ENCODE measurements around the gene VPS37C. TPM values are rescaled to one million over a fixed set of nuclear protein-coding genes. Genes with fewer than 3 reads are reported as not detected.
A peak's percentile ranks its signal among the peaks of the same experiment; 100 is the strongest.

VPS37C gene
- total RNA-seq (2011; cell fraction: chromatin; rRNA removed; ENCODE audit: low replicate concordance) = 39.7 and 60.4 TPM in 2 replicates
- 29.2 and 34.2 TPM in 2 replicates for total RNA-seq (2011; cell fraction: nucleolus; rRNA removed)
- total RNA-seq (2011; cell fraction: nucleoplasm; rRNA removed) = 49.8 and 67.2 TPM in 2 replicates
- total RNA-seq (2014; rRNA removed) (12.4 and 17.3 TPM in 2 replicates), total RNA-seq (2014; rRNA removed; fragmentation: Illumina TruSeq; extraction: Trizol) (6.7 and 7.1 TPM in 2 replicates), total RNA-seq (2015; rRNA removed; fragmentation: Illumina TruSeq; extraction: Trizol) (10.7 and 10.8 TPM in 2 replicates), total RNA-seq (2021) (23.9 and 29.8 TPM in 2 replicates), polyA plus RNA-seq (2011; rRNA removed) (11.5 and 15.1 TPM in 2 replicates), polyA plus RNA-seq (2014; fragmentation: Illumina TruSeq; extraction: Trizol) (12.8 and 17.1 TPM in 2 replicates), polyA plus RNA-seq (2014; fragmentation: Nextera tagmentation; extraction: Ambion mirVana) (under 1 TPM; 0.62 to 0.96 TPM), polyA plus RNA-seq (2014; rRNA removed) (16.4 and 18.2 TPM in 2 replicates), polyA minus RNA-seq (2011; rRNA and poly(A)+ RNA removed) (7.0 and 7.7 TPM in 2 replicates), Bru-seq, nascent RNA (percentile 81 among the genes with signal in this experiment), BruChase-seq, experiment 1, labeled RNA remaining after a 2-hour chase (percentile 83 among the genes with signal in this experiment), BruChase-seq, experiment 2, labeled RNA remaining after a 6-hour chase (percentile 81 among the genes with signal in this experiment)
- polyA plus RNA-seq (2011; cell fraction: cytosol; rRNA removed) = 11.9 and 17.4 TPM in 2 replicates
- 21.3 and 30.6 TPM in 2 replicates for polyA plus RNA-seq (2011; cell fraction: nucleus; rRNA removed)
- polyA plus RNA-seq (2012) = 15.8 and 22.0 TPM in 2 replicates
- polyA minus RNA-seq (2011; cell fraction: cytosol; rRNA and poly(A)+ RNA removed) = 8.0 and 9.2 TPM in 2 replicates
- polyA minus RNA-seq (2011; cell fraction: nucleus; rRNA and poly(A)+ RNA removed) = 9.4 and 13.2 TPM in 2 replicates
- long read RNA-seq, experiment 1, transcript VPS37C-201 (5 exons, 2,865 nt) = major isoform, 7 of 56 reads
- long read RNA-seq, experiment 1, partial matches to known transcripts = 1 of 56 reads
- long read RNA-seq, experiment 1, other reads (novel, unspliced or antisense) = 46 of 56 reads
- long read RNA-seq, experiment 2, transcript VPS37C-201 (5 exons, 2,865 nt) = major isoform, 14 of 39 reads
- long read RNA-seq, experiment 2, partial matches to known transcripts = 6 of 39 reads
- long read RNA-seq, experiment 2, other reads (novel, unspliced or antisense) = 19 of 39 reads
- long read RNA-seq, experiment 3, partial matches to known transcripts = 0 of 3 reads
- long read RNA-seq, experiment 3, other reads (novel, unspliced or antisense) = 2 of 3 reads

DNA sequence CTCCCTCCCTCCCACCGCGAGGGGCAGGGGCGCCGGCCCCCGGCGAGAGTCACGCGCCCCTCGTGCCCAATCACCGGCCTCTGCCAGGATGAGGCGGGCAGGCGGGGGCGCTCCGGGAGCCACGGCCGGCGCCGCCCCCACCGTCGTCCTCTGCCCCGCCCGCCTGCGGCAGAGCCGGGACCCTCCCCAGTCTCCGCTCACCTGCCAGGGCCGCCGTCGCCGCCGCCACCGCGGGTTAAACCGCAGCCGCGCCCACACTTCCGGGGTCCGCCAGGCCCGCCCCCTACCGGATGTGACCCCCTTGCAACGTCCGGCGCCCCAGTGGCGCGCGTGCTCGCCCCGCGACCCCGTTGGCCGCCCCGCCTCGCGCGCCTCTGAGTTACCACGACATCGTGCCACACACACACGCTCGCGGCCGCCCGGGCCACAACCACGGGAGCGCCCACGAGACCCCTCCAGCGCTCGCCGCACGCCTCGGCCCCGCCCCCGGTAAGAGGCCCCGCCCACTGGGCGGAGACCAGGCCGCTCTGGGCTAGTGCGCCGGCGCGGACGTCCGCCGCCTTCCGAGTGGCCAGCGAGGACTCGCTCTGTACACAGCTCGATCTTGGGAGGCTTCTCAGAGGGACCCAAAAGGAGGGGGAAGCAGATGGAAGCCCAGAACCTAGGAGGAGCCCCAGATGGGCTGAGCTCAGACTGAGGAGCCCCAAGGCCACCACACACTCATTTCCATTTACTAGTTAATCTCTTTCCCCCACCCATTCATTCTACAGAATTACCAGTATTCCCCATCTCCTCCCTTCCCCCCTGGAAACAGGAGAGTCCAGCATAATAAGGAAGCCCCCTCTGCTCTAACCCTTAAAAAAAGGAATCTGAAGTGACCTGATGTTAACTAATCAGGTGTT lies at the start of gene VPS37C:
Gene VPS37C (minus strand): TSS at position 237 of the 902 bp plus-strand sequence. CDS start 22,597 bp downstream, outside the sequence.
- ATAC-seq (peak; percentile 96), DNase-seq (ENCODE audit: extremely low read depth in 1 of 4, low spot score in 3 of 4) (peak; percentile 92 to 98 (median 98)), FAIRE-seq (peak; percentile 75)
- peak within 1 kb of the TSS; percentile 69 for H3K4me3 ChIP-seq
- peaks cover 40% of the 10 kb centered on the region for H3K79me2 ChIP-seq (ENCODE audit: control insufficient read depth, insufficient read depth, low read length)
- H3K9me1 ChIP-seq (ENCODE audit: control insufficient read depth, insufficient read depth, low read length) = no peaks in the 10 kb centered on the region
- no peaks in the 10 kb centered on the region for H3K27me3 ChIP-seq (ENCODE audit: control insufficient read depth in 2 of 2, insufficient read depth in 2 of 2, low read length in 2 of 2)
- POLR2A ChIA-PET = interaction anchor here (0.7 to 1.1 kb wide), 2 partner anchors 13 to 248 kb away, joined by 3 to 6 read pairs; partner anchors contain the start of gene TMEM109
- intact Hi-C loops (cut with micrococcal nuclease) (no loop called here), in situ Hi-C loops (cut with MboI) (no loop called here)
- peak within 1 kb of the TSS; percentile 71 to 94 for H3K9ac ChIP-seq (ENCODE audit: insufficient read depth in 1 of 2, low read depth in 2 of 2, low read length in 2 of 2)
- peak within 1 kb of the TSS; percentile 91 for H3K4me2 ChIP-seq (ENCODE audit: insufficient read depth, low read length)
- H4K20me1 ChIP-seq (replicated peaks; ENCODE audit: control insufficient read depth, insufficient read depth, low read length) = no peaks in the 10 kb centered on the region
- WGBS (ENCODE audit: insufficient coverage, low coverage, missing lambda C conversion rate) = 3% methylated on average over 24 of the region's 85 CpGs
- H3K4me1 ChIP-seq (replicated peaks in 1 of 2; ENCODE audit: control insufficient read depth in 2 of 2, insufficient read depth in 2 of 2, low read length in 2 of 2) = peaks cover 26 to 36% of the 10 kb centered on the region in 2 experiments
- H3K27ac ChIP-seq (ENCODE audit: extremely low read depth, low read depth, low read length) = peak within 1 kb of the TSS; percentile 93
- peaks cover 21% of the 10 kb centered on the region; the same call in 1 of the 3 replicates for H3K36me3 ChIP-seq (ENCODE audit: control insufficient read depth, insufficient read depth, low read length)
- BruUV-seq (replicated peaks) = no TSS peak
- CTCF ChIA-PET (ENCODE audit: low intra/inter-chr PET ratio) = no interaction called here
- no peaks in the 10 kb centered on the region for H3K9me3 ChIP-seq (replicated peaks; ENCODE audit: control insufficient read depth, insufficient read depth, low read depth, low read length)
- peak within 1 kb of the TSS; percentile 91 for H2AFZ ChIP-seq (ENCODE audit: low read depth, low read length)
- TF ChIP-seq POLR2AphosphoS5 (IDR thresholded peaks at IDR 0.05; ENCODE audit: control insufficient read depth, insufficient read depth, low read depth, low read length) (peak; percentile 77), SMARCA5 (IDR thresholded peaks at IDR 0.05) (no peak), FIP1L1 (IDR thresholded peaks at IDR 0.05; ENCODE audit: low read depth, low read length, poor library complexity, severe bottlenecking) (peak; percentile 71), ZNF197 (CRISPR knock-in tag; IDR thresholded peaks at IDR 0.05; ENCODE audit: low read depth) (0 out of 2 replicates have a peak, but pooled peaks have one; percentile 77), KLF10 (CRISPR knock-in tag; IDR thresholded peaks at IDR 0.05) (no peak), ZNF263 (CRISPR knock-in tag; IDR thresholded peaks at IDR 0.05; ENCODE audit: borderline replicate concordance) (peak; percentile 91), ZNF77 (CRISPR knock-in tag; IDR thresholded peaks at IDR 0.05) (no peak), NONO (IDR thresholded peaks at IDR 0.05; ENCODE audit: low read depth in 2 of 2, low read length in 1 of 2) (peak; percentile 91 to 92), ELF2 (CRISPR knock-in tag; IDR thresholded peaks at IDR 0.05) (peak; percentile 93), MAFK (IDR thresholded peaks at IDR 0.05; ENCODE audit: low read length) (no peak), ZNF174 (CRISPR knock-in tag; IDR thresholded peaks at IDR 0.05) (no peak), ADNP (tag; IDR thresholded peaks at IDR 0.05) (no peak; the same call in 1 of the 2 replicates), MTF1 (CRISPR knock-in tag; IDR thresholded peaks at IDR 0.05; ENCODE audit: borderline replicate concordance) (no peak), ZSCAN32 (CRISPR knock-in tag; IDR thresholded peaks at IDR 0.05) (no peak), RBM17 (IDR thresholded peaks at IDR 0.05; ENCODE audit: borderline replicate concordance, low read depth, low read length) (no peak), SIN3A (IDR thresholded peaks at IDR 0.05; ENCODE audit: borderline replicate concordance in 2 of 2, control insufficient read depth in 1 of 2, low read depth in 2 of 2, low read length in 2 of 2) (peak in 1 of 2 experiments; percentile 79; a peak in 2 of 4 replicates), CXXC5 (CRISPR knock-in tag; IDR thresholded peaks at IDR 0.05) (peak; percentile 87), EP300 (IDR thresholded peaks at IDR 0.05; ENCODE audit: low read length) (no peak)
